PC-9 (cell line): ENCODE results near the gene MBNL1.

Experiments
- EZH2 ChIP-seq: fragments of 200-600 bp; sonication (generic); IDR thresholded peaks from 2 replicates; pipeline ENCODE4 v1.8.0; 2017; ENCODE audit warnings: antibody characterized with exemption, low read depth
- TF ChIP-seq, protein P1 (sequence below): fragments of 200-600 bp; sonication (generic); conservative IDR thresholded peaks from 2 replicates; pipeline ENCODE4 v1.6.1; 2017; ENCODE audit warnings: mixed run types, antibody characterized with exemption, mild to moderate bottlenecking, moderate library complexity

DNA sequence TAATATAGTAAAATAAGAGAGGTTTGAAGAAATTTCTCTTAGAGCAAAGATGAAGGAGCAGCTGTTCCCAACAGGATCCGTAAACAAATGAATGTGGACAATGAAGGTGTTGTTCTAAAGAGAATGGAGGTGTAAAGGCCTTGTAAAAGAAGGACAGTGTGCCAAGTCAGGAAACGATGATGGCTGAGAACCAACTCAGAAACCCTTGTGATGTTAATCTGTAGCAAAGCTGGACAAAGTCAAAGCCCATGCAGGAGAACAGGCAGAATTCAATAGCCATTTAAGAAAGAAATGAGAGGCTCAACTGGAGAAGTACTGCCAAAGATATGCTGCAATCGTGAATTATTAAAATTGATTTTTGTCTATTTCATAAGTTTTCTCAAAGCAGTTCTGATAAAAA is 192.2 kb downstream of the MBNL1 start:
- TF ChIP-seq, protein P1, sequence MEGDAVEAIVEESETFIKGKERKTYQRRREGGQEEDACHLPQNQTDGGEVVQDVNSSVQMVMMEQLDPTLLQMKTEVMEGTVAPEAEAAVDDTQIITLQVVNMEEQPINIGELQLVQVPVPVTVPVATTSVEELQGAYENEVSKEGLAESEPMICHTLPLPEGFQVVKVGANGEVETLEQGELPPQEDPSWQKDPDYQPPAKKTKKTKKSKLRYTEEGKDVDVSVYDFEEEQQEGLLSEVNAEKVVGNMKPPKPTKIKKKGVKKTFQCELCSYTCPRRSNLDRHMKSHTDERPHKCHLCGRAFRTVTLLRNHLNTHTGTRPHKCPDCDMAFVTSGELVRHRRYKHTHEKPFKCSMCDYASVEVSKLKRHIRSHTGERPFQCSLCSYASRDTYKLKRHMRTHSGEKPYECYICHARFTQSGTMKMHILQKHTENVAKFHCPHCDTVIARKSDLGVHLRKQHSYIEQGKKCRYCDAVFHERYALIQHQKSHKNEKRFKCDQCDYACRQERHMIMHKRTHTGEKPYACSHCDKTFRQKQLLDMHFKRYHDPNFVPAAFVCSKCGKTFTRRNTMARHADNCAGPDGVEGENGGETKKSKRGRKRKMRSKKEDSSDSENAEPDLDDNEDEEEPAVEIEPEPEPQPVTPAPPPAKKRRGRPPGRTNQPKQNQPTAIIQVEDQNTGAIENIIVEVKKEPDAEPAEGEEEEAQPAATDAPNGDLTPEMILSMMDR = no peak
- no peak for TF ChIP-seq EZH2
